Measurements from ENCODE around the gene COL18A1.

COL18A1 gene

DNA sequence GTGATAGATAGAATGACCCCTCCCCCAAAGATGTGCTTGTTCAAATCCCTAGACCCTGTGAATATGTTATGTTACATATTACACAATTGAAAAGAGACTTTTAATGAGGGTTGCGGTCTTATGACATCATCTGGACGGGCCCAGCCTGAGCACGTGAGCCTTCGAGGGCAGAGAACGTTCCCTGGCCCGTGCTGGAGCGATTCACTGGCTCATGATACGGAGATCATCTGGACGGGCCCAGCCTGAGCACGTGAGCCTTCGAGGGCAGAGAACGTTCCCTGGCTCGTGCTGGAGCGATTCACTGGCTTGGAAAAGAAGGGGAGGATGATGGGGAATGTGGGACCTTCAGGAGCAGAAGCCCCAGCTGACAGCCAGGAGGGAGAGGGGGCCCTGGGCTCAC lies 34.4 kb upstream of the COL18A1 start:
- DNase-seq (ENCODE audit: insufficient read length, low spot score) (no peak), FAIRE-seq (no peak)
- TF ChIP-seq, protein P1, sequence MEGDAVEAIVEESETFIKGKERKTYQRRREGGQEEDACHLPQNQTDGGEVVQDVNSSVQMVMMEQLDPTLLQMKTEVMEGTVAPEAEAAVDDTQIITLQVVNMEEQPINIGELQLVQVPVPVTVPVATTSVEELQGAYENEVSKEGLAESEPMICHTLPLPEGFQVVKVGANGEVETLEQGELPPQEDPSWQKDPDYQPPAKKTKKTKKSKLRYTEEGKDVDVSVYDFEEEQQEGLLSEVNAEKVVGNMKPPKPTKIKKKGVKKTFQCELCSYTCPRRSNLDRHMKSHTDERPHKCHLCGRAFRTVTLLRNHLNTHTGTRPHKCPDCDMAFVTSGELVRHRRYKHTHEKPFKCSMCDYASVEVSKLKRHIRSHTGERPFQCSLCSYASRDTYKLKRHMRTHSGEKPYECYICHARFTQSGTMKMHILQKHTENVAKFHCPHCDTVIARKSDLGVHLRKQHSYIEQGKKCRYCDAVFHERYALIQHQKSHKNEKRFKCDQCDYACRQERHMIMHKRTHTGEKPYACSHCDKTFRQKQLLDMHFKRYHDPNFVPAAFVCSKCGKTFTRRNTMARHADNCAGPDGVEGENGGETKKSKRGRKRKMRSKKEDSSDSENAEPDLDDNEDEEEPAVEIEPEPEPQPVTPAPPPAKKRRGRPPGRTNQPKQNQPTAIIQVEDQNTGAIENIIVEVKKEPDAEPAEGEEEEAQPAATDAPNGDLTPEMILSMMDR (IDR thresholded peaks at IDR 0.05; ENCODE audit: insufficient read depth, missing control alignments), result no peak

DNA sequence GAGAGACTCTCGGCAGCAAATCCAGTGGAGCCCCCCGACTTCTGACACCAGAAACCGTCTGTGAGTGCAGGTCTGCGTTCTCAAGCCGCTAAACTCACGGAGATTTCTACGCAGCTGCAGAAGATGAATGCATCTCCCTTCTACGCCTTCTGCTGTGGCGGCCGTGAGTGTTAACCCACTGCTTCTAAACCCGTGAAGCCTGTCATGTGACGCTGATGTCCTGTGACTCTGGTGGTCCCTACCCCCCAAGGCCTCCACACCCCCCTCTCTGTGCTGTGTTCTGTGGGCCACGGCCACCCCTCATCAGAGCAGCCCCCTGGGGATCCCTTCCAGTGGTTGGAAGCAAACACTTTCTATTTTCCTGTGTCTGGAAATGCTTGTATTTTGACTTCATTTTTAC lies 33.9 kb upstream of the COL18A1 start:
- no peak for FAIRE-seq

DNA sequence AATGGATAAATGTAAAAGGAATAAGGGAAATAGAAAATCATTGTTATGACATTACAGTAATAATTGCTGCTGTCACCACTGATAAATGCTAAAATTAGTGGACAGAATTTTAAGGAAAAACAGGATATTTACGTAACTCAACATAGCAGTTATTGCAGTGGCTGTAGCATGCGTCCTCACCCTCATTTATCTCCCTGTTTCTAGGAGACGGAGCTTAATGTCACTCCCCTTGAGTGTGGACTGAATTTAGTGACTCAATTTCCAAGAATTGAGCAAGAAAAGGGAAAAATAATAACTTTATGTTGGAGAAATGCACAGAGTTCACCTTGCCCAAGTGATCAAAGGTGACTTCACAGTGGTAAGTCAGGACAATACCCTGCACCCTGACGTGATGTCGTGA lies 33.3 kb upstream of the COL18A1 start:
- TF ChIP-seq, protein P1 (IDR thresholded peaks at IDR 0.05; ENCODE audit: insufficient read depth, missing control alignments), result no peak
- FAIRE-seq (no peak), DNase-seq (ENCODE audit: insufficient read length, low spot score) (no peak)

More for the DNA sequence above, 33.9 kb upstream of the COL18A1 start:
- no peak for DNase-seq (ENCODE audit: insufficient read length, low spot score)
- TF ChIP-seq, protein P1 (IDR thresholded peaks at IDR 0.05; ENCODE audit: insufficient read depth, missing control alignments), result no peak

DNA sequence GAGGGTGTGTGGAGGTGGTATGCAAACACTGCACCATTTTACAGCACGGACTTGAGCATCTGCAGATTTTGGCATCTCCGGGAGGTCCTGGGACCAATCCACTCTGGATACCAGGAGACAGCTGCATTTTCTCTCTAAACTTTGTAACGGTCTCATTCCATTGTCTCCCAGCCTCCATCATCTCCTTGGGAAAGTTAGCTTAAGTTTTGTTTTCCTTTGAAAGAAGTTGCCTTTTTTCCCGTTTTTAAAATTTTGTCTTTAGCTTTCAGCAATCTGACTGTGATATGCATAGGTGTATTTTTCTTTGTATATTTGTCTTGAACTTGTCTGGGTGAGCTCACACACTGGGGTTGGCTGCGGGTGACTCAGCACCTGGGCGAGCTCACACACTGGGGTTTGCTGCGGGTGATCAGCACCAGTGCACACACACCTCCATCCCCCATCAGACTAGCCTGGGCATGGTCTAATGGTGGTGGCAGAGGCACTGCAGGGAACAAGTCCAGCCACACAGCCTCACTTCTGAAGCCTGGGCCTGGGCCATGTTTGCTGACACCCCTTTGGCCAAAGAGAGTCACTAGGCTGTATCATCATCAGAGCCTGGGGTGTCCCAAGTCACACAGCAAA lies 32.1 kb upstream of the COL18A1 start:
- FAIRE-seq (no peak), DNase-seq (ENCODE audit: insufficient read length, low spot score) (no peak)

DNA sequence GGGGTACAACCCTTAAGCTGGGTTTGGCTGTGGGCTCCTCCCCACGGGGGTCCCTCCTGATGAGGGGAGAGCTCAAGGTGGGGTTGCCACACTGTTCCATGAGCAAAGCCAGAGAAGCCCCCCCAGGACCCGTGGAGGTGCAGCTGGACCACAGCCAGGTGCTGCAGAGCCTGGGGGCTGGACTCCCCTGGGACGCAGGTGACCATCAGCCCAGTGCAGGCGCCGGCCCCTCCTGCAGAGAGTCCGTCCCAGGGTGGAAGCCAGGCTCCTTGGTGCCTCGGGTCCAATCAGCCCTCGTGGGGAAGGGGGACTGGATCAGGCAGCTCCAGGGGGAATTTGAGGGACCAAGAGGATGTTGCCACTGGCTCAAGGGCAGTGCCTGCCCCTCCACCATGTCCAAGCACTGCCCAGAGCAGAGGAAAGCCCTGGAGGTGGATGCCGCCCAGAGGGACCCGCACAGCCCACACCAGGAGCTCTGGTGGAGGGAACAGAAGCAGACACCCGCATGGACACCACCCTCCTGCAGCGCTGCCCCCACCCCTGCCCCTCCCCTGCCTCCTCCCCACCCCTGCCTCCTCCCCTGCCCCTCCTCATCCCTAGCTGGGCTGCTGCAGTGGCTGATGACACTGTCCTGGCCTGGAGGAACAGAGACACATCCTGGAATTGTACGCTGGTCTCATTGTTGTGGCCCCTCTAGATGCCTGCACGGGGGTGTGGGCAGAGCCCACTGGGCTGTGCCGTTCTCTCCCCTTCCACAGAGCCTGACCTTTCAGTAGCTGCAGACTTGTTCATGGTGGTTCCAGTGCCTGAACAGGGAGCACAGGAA lies 30.8 kb upstream of the COL18A1 start:
- TF ChIP-seq, protein P1 (IDR thresholded peaks at IDR 0.05; ENCODE audit: insufficient read depth, missing control alignments), result no peak
- DNase-seq (ENCODE audit: insufficient read length, low spot score) (no peak), FAIRE-seq (no peak)

More for the DNA sequence above, 32.1 kb upstream of the COL18A1 start:
- TF ChIP-seq, protein P1 (IDR thresholded peaks at IDR 0.05; ENCODE audit: insufficient read depth, missing control alignments), result no peak

DNA sequence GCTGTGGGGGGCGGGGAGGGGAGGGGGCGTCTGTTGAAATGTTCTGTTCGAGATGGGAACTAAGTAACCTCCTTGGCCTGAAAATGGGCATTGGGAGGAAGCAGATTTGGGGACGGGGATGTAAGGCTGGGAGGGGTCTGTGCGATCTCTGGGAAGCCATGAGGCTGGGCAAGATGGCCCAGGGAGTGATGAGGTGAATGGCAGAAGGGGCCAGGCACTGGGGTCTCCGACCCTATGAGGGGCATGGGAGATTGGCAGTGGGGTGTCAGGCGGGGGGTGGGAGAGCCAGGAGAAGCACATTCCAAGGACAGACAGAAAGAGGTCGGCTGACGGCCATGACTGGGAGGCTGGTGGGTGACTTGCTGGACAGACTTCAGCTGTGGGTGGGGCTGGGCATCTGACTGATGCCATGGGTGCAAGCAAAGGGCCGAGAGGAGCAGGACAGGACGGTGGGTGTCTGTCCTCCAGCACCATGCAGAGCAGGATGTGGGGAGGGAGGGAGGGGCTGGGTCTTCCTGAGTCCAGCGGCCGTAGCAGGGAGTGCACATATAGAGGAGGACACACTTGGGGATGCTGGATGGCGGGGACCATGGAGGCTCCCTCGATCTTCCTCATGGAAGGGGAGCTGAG lies 30.0 kb upstream of the COL18A1 start:
- TF ChIP-seq, protein P1 (IDR thresholded peaks at IDR 0.05; ENCODE audit: insufficient read depth, missing control alignments), result no peak
- no peak for FAIRE-seq
- no peak for DNase-seq (ENCODE audit: insufficient read length, low spot score)

All from D721Med (cell line).